ENCODE measurements around the gene LRCH4. TPM values are rescaled to one million over a fixed set of nuclear protein-coding genes. Genes with fewer than 3 reads are reported as not detected.

The LRCH4 gene
- polyA plus RNA-seq, 2 of the 4 experiments (the other 2 are of a cell fraction) = 5.5 to 17.1 TPM

DNA sequence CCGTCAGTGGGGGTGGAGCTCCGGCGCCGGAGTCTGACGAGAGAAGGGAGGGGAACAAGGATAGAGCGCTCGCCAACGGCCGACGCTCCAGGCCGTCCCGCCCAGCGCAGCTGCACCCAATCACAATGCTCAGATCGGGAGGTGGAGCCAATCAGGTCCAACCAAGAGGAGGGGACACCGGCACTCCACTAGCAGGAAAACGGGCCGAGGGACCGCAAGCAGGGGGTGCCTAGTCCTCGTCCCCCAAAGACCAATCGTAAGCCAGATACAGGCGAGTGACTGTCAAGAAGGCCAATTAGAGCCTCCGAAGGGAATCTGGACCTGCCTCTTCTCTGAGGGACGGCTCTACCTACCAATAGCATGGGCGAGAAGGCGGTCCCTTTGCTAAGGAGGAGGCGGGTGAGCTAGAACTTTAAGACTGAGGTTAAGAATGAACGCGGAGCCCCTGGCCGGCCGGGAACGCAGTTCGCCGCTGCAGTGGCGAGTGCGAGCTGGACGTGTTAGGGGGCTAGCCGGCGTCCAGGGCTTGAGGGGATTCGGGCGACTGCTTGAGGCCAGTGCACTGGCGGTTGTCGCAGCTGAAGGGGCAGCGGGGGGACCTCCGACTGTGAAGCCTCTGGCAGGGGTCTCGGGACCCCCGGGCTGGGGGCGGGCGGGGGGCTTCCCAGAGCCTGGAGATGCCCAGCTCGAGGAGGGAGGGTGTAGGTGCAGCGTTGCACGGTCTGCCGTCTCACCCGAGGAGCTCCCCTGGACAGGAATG is 517 bp upstream of the LRCH4 start, which contains the start of gene FBXO24 (continued):
- TF ChIP-seq RFX5 (IDR thresholded peaks at IDR 0.05) (peak; percentile 83), EP300 (IDR thresholded peaks at IDR 0.05) (no peak), TFCP2L1 (CRISPR knock-in tag; IDR thresholded peaks at IDR 0.05) (no peak), EHF (CRISPR knock-in tag; IDR thresholded peaks at IDR 0.05) (no peak), KDM1A (IDR thresholded peaks at IDR 0.05; ENCODE audit: low read depth) (no peak), MAX (IDR thresholded peaks at IDR 0.05) (no peak), ZNF302 (CRISPR knock-in tag; IDR thresholded peaks at IDR 0.05) (no peak), RNF2 (IDR thresholded peaks at IDR 0.05; ENCODE audit: borderline replicate concordance, low read depth) (no peak), USF2 (IDR thresholded peaks at IDR 0.05) (no peak), RARB (CRISPR knock-in tag; IDR thresholded peaks at IDR 0.05) (no peak), NPAS2 (CRISPR knock-in tag; IDR thresholded peaks at IDR 0.05; ENCODE audit: borderline replicate concordance) (no peak), BHLHE40 (IDR thresholded peaks at IDR 0.05; ENCODE audit: low read depth, low read length) (no peak), NFE2L2 (conservative IDR thresholded peaks at IDR 0.05; ENCODE audit: low read length) (no peak), CTCF (IDR thresholded peaks at IDR 0.05) (no peak), CHD2 (IDR thresholded peaks at IDR 0.05; ENCODE audit: low read length, partially characterized antibody) (peak; percentile 41), HDAC2 (IDR thresholded peaks at IDR 0.05) (no peak), ZSCAN20 (CRISPR knock-in tag; IDR thresholded peaks at IDR 0.05) (no peak), MYC (IDR thresholded peaks at IDR 0.05; ENCODE audit: borderline replicate concordance, low read length) (no peak), ZC3H11A (IDR thresholded peaks at IDR 0.05) (no peak)
- TF ChIP-seq, protein P1, sequence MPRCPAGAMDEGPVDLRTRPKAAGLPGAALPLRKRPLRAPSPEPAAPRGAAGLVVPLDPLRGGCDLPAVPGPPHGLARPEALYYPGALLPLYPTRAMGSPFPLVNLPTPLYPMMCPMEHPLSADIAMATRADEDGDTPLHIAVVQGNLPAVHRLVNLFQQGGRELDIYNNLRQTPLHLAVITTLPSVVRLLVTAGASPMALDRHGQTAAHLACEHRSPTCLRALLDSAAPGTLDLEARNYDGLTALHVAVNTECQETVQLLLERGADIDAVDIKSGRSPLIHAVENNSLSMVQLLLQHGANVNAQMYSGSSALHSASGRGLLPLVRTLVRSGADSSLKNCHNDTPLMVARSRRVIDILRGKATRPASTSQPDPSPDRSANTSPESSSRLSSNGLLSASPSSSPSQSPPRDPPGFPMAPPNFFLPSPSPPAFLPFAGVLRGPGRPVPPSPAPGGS (IDR thresholded peaks at IDR 0.05) = no peak

DNA sequence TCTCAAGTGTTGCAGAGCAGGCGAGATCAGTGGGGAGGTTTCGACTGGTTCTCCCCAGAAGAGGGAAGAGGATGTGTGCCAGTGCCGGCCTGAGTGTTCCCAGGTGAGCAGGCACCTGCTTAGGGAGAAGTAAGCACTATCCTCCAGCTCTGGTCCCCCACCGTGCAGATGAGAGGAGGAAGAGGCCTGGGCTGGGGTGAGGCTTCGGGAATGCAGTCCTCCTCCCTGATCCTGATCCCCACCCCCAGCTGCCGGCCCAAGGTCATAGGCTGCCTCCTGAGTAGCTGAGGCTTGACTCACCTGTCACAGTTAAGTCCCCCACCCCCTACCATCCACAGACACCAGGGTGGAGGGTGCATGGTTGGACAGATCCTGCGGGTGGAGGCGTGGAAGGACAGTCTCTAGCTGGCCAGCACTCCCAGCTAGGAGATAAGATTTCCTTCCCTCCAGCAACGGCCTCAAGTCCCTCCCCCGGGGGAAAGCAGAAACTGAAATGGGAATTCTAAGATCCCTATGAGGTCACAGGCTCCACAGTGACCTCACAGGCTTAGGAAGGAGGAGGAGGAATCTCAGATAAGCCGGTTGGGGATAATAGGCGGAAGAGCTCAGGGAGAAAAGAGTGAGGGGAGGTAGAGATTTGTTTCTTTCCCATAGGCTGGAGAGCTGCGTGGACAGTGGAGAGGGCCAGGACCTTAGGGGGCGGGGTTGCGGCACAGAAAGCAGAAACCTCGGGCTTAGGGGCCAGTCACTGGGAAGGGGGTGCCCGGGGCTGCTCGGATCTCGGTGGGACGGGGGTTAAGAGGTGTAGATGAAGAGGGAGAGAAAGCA is 1.0 kb downstream of the LRCH4 start:
- TF ChIP-seq FOSL2 (IDR thresholded peaks at IDR 0.05) (no peak), FOSL2 (CRISPR knock-in tag; IDR thresholded peaks at IDR 0.05) (0 out of 2 replicates have a peak, but pooled peaks have one; percentile 3), TP53 (CRISPR knock-in tag; IDR thresholded peaks at IDR 0.05) (0 out of 2 replicates have a peak, but pooled peaks have one; percentile 12), BHLHE40 (IDR thresholded peaks at IDR 0.05; ENCODE audit: low read depth, low read length) (no peak), POLR2AphosphoS2 (conservative IDR thresholded peaks at IDR 0.05; ENCODE audit: low read length) (no peak)
- TF ChIP-seq, protein P2, sequence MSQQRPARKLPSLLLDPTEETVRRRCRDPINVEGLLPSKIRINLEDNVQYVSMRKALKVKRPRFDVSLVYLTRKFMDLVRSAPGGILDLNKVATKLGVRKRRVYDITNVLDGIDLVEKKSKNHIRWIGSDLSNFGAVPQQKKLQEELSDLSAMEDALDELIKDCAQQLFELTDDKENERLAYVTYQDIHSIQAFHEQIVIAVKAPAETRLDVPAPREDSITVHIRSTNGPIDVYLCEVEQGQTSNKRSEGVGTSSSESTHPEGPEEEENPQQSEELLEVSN (IDR thresholded peaks at IDR 0.05; ENCODE audit: borderline replicate concordance, low read depth) = no peak
- Histone ChIP-seq H3K9me3 (no peaks in the 10 kb centered on the region), H3K4me2 (peak overlapping the region; percentile 96), H3K4me1 (peaks cover 15% of the 10 kb centered on the region), H3K4me3 (peak overlapping the region; percentile 99), H3K27ac (peak overlapping the region; percentile 95 to 99; a peak in 4 of 6 replicates)
- POLR2A ChIA-PET = interaction anchor here (0.5 to 2.4 kb wide), 8 partner anchors 8 to 156 kb away, joined by 4 to 21 read pairs (median 10); partner anchors contain the start of genes AGFG2, GNB2, MEPCE and ZCWPW1
- CTCF ChIA-PET = interaction anchor here (0.9 to 10.1 kb wide), 10 partner anchors 8 to 267 kb away, joined by 3 to 135 read pairs (median 4); partner anchors contain the start of gene SLC12A9
- 29% methylated on average over 18 of the region's 20 CpGs for WGBS (ENCODE audit: missing lambda C conversion rate)
- FAIRE-seq = no peak
- peak in 1 of 2 experiments; percentile 35 for DNase-seq (ENCODE audit: low read depth in 1 of 2, low spot score in 1 of 2)
- no peak for ATAC-seq

Data from A549 (cell line).